ENCODE measurements around the gene LMAN2. TPM values are rescaled to one million over a fixed set of nuclear protein-coding genes. Genes with fewer than 3 reads are reported as not detected.
A peak's percentile ranks its signal among the peaks of the same experiment; 100 is the strongest.

Gene LMAN2
- polyA plus RNA-seq, 2 of the 4 experiments (the other 2 are of a cell fraction), result 123 to 210 TPM

DNA sequence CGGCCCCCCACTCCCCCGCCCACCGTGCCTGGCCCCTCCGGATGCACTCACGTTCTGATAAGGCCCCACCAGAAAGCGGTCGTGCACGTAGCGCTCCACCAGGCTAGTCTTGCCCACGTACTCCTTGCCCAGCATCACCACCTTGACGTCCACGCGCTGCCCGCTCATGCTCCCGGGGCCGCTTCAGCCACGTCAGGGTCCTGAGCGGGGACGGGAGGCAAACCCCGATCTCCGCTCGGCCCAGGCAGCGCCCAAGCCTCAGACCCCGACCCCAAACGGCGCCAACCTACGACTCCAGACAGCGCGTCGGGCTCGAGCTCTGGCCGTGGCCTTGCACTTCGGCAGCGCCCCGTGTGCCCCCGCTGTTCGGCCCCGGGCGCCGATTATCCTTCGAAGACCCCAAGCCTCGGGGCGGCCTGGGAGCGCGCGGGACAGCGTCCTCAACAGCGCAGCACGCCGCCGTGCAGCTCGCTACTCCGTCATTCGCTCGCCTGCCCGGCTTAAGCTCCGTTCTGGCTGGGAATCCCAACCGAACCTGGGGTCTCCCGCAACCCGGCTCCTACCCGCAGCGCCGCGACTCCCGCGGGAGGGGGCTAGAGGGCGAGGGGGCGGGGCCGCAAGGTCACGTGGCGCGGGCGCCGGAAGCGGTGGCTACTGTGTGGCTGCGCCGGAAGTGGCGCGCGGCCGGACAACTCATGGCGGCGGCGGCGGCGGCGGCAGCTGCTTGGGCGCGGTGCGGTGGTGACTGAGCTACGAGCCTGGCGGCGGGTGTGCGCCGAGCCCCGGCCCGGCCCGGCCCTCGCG is 48.1 kb downstream of the LMAN2 start, which contains the start of the genes PRELID1 and RAB24:
TSS of gene PRELID1 (plus strand) at position 679 of the 804 bp plus-strand sequence. CDS start 187 bp downstream, outside the sequence.
TSS of gene RAB24 (minus strand) at position 599 of the 804 bp plus-strand sequence. CDS start at position 168, 431 bp downstream.
- 12% methylated on average over 30 of the region's 100 CpGs for WGBS (ENCODE audit: missing lambda C conversion rate)
- ChIA-PET POLR2A (interaction anchor here (0.6 kb wide), 1 partner anchor 109 kb away, joined by 3 read pairs; no protein-coding TSS in a partner anchor), CTCF (interaction anchor here (1.2 to 4.6 kb wide), 3 partner anchors 7 to 190 kb away, joined by 3 to 24 read pairs (median 14); no protein-coding TSS in a partner anchor)
- Histone ChIP-seq H3K9me3 (no peaks in the 10 kb centered on the region), H3K4me1 (peaks cover 42% of the 10 kb centered on the region), H3K4me2 (peak within 1 kb of the TSS; percentile 99), H3K27ac (peak within 1 kb of the TSS; percentile 95 to 96), H3K4me3 (peak within 1 kb of the TSS; percentile 68)
- peak; percentile 77 to 84 for DNase-seq (ENCODE audit: low read depth in 1 of 2, low spot score in 1 of 2)
- peak; percentile 55 to 78 for ATAC-seq
- FAIRE-seq, result no peak
- TF ChIP-seq EHF (CRISPR knock-in tag; IDR thresholded peaks at IDR 0.05), result no peak
- no peak for TF ChIP-seq HOXA7 (CRISPR knock-in tag; IDR thresholded peaks at IDR 0.05)
- peak; percentile 49; the same call in 1 of the 2 replicates for TF ChIP-seq MAZ (IDR thresholded peaks at IDR 0.05; ENCODE audit: borderline replicate concordance, low read depth, low read length)
- no peak for TF ChIP-seq RNF2 (IDR thresholded peaks at IDR 0.05; ENCODE audit: borderline replicate concordance, low read depth)
- TF ChIP-seq, protein P1, sequence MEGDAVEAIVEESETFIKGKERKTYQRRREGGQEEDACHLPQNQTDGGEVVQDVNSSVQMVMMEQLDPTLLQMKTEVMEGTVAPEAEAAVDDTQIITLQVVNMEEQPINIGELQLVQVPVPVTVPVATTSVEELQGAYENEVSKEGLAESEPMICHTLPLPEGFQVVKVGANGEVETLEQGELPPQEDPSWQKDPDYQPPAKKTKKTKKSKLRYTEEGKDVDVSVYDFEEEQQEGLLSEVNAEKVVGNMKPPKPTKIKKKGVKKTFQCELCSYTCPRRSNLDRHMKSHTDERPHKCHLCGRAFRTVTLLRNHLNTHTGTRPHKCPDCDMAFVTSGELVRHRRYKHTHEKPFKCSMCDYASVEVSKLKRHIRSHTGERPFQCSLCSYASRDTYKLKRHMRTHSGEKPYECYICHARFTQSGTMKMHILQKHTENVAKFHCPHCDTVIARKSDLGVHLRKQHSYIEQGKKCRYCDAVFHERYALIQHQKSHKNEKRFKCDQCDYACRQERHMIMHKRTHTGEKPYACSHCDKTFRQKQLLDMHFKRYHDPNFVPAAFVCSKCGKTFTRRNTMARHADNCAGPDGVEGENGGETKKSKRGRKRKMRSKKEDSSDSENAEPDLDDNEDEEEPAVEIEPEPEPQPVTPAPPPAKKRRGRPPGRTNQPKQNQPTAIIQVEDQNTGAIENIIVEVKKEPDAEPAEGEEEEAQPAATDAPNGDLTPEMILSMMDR (IDR thresholded peaks at IDR 0.05), result peak; percentile 14; the same call in 2 of the 3 replicates
- TF ChIP-seq CBX2 (IDR thresholded peaks at IDR 0.05; ENCODE audit: borderline replicate concordance, low read depth), result no peak
- no peak for TF ChIP-seq SMC3 (IDR thresholded peaks at IDR 0.05)
- TF ChIP-seq FOSB (CRISPR knock-in tag; IDR thresholded peaks at IDR 0.05), result 0 out of 2 replicates have a peak, but pooled peaks have one; percentile 41
- no peak for TF ChIP-seq HDAC2 (IDR thresholded peaks at IDR 0.05)
- TF ChIP-seq, protein P2, sequence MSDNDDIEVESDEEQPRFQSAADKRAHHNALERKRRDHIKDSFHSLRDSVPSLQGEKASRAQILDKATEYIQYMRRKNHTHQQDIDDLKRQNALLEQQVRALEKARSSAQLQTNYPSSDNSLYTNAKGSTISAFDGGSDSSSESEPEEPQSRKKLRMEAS (IDR thresholded peaks at IDR 0.05), result peak; percentile 86
- no peak for TF ChIP-seq ZSCAN20 (CRISPR knock-in tag; IDR thresholded peaks at IDR 0.05)
- TF ChIP-seq, protein P3, sequence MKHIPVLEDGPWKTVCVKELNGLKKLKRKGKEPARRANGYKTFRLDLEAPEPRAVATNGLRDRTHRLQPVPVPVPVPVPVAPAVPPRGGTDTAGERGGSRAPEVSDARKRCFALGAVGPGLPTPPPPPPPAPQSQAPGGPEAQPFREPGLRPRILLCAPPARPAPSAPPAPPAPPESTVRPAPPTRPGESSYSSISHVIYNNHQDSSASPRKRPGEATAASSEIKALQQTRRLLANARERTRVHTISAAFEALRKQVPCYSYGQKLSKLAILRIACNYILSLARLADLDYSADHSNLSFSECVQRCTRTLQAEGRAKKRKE (CRISPR knock-in tag; IDR thresholded peaks at IDR 0.05; ENCODE audit: low read depth), result no peak
- no peak for TF ChIP-seq ZFP36 (IDR thresholded peaks at IDR 0.05; ENCODE audit: borderline replicate concordance, partially characterized antibody)
- 0 out of 2 replicates have a peak, but pooled peaks have one; percentile 25 for TF ChIP-seq REST (IDR thresholded peaks at IDR 0.05)
- TF ChIP-seq HOXB5 (CRISPR knock-in tag; IDR thresholded peaks at IDR 0.05), result no peak
- TF ChIP-seq EP300 (IDR thresholded peaks at IDR 0.05), result no peak
- no peak for TF ChIP-seq JUNB (IDR thresholded peaks at IDR 0.05)
- no peak for TF ChIP-seq FOXS1 (CRISPR knock-in tag; IDR thresholded peaks at IDR 0.05)
- TF ChIP-seq, protein P4, sequence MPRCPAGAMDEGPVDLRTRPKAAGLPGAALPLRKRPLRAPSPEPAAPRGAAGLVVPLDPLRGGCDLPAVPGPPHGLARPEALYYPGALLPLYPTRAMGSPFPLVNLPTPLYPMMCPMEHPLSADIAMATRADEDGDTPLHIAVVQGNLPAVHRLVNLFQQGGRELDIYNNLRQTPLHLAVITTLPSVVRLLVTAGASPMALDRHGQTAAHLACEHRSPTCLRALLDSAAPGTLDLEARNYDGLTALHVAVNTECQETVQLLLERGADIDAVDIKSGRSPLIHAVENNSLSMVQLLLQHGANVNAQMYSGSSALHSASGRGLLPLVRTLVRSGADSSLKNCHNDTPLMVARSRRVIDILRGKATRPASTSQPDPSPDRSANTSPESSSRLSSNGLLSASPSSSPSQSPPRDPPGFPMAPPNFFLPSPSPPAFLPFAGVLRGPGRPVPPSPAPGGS (IDR thresholded peaks at IDR 0.05), result peak; percentile 45; the same call in 1 of the 3 replicates
- TF ChIP-seq CBX8 (IDR thresholded peaks at IDR 0.05), result no peak
- TF ChIP-seq HOXB13 (CRISPR knock-in tag; IDR thresholded peaks at IDR 0.05; ENCODE audit: low read depth), result no peak
- TF ChIP-seq, protein P5, sequence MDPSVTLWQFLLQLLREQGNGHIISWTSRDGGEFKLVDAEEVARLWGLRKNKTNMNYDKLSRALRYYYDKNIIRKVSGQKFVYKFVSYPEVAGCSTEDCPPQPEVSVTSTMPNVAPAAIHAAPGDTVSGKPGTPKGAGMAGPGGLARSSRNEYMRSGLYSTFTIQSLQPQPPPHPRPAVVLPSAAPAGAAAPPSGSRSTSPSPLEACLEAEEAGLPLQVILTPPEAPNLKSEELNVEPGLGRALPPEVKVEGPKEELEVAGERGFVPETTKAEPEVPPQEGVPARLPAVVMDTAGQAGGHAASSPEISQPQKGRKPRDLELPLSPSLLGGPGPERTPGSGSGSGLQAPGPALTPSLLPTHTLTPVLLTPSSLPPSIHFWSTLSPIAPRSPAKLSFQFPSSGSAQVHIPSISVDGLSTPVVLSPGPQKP (IDR thresholded peaks at IDR 0.05; ENCODE audit: low read depth, low read length), result no peak
- TF ChIP-seq ESRRA (IDR thresholded peaks at IDR 0.05; ENCODE audit: borderline replicate concordance, low read length), result no peak
- peak; percentile 60; the same call in 1 of the 2 replicates for TF ChIP-seq PHF8 (IDR thresholded peaks at IDR 0.05; ENCODE audit: borderline replicate concordance, low read depth)
- peak; percentile 64 to 88; a peak in 4 of 5 replicates for TF ChIP-seq JUN (IDR thresholded peaks at IDR 0.05)
- TF ChIP-seq MYC (IDR thresholded peaks at IDR 0.05; ENCODE audit: borderline replicate concordance, low read length), result 0 out of 2 replicates have a peak, but pooled peaks have one; percentile 74
- no peak for TF ChIP-seq NFE2L2 (conservative IDR thresholded peaks at IDR 0.05; ENCODE audit: low read length)
- TF ChIP-seq GATA3 (IDR thresholded peaks at IDR 0.05; ENCODE audit: borderline replicate concordance), result no peak
- no peak; the same call in 1 of the 2 replicates for TF ChIP-seq E2F6 (IDR thresholded peaks at IDR 0.05; ENCODE audit: borderline replicate concordance, low read depth)
- TF ChIP-seq RCOR1 (IDR thresholded peaks at IDR 0.05; ENCODE audit: low read depth, low read length), result no peak
